IMR-90 (cell line): ENCODE measurements around the gene FAM8A1.

Experiments
- CTCF ChIP-seq: conservative IDR thresholded peaks from 2 replicates; pipeline ENCODE4 v1.5.1; 2012; ENCODE audit warnings: mild to moderate bottlenecking, low read depth, low read length, improper control_type of control experiment
- RAD21 ChIP-seq: IDR thresholded peaks from 2 replicates; pipeline ENCODE4 v1.6.1; 2012; ENCODE audit warnings: low read length, improper control_type of control experiment
- RFX5 ChIP-seq: IDR thresholded peaks from 2 replicates; pipeline ENCODE4 v1.8.0; 2012; ENCODE audit warnings: low read depth, mild to moderate bottlenecking, low read length, moderate library complexity

DNA sequence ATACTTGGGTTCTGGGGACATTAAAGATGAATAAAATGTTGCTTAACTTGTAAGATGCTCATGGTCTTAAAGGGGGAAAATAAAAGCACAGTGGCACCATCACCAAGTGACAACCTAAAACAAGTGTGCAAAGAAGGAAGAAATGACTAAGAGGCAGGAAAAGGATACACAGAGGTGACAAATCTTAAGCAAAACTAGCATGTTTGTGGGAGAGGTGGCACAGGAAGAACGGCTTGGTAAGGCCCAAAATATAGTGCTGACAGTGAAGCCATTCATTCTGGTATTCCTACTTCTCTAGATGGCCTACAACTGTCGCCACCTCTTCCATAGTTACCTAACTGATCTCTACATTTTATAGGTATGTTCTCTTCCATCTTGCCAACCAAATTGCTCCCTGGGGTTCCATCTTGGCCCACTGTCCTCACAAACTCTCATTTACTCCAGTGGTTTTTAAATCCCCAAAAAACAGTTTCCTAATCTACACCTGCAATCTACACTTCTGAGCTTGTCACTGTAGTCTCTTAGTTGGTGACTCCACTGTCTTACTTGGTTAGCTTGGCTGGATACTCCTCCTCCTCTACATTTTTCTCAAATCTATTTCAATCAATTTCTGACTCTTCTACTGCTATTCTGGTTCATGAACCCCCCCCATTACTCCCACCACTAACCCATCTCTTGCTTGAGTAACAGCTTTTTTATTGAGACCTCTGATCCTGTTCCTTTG is 33.5 kb downstream of the FAM8A1 start:
- TF ChIP-seq CTCF (no peak), RAD21 (no peak), RFX5 (no peak)
